AML-193 (cell line): ENCODE data around the gene CD28.
"Not testable (repeated sequence)": the region's sequence is repeated elsewhere in the genome, so short reads cannot be mapped to it uniquely, and the experiment has no call there.

Experiments used
- DNase-seq, 2 experiments: peaks; one replicate each; lab custom pipeline; 2025; lab: John Stamatoyannopoulos, UW

Gene CD28

DNA sequence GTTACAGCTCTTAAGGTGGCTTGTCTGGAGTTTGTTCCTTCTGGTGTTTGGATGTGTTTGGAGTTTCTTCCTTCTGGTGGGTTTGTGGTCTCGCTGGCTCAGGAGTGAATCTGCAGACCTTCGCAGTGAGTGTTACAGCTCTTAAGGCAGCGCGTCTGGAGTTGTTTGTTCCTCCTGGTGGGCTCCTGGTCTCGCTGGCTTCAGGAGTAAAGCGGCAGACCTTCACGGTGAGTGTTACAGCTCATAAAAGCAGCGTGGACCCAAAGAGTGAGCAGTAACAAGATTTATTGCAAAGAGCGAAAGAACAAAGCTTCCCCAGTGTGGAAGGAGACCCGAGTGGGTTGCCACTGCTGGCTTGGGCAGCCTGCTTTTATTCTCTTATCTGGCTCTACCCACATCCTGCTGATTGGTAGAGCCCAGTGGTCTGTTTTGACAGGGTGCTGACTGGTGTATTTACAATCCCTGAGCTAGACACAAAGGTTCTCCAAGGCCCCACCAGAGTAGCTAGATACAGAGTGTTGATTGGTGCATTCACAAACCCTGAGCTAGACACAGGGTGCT lies 78.4 kb downstream of the CD28 start:
- not testable (repeated sequence) for DNase-seq

DNA sequence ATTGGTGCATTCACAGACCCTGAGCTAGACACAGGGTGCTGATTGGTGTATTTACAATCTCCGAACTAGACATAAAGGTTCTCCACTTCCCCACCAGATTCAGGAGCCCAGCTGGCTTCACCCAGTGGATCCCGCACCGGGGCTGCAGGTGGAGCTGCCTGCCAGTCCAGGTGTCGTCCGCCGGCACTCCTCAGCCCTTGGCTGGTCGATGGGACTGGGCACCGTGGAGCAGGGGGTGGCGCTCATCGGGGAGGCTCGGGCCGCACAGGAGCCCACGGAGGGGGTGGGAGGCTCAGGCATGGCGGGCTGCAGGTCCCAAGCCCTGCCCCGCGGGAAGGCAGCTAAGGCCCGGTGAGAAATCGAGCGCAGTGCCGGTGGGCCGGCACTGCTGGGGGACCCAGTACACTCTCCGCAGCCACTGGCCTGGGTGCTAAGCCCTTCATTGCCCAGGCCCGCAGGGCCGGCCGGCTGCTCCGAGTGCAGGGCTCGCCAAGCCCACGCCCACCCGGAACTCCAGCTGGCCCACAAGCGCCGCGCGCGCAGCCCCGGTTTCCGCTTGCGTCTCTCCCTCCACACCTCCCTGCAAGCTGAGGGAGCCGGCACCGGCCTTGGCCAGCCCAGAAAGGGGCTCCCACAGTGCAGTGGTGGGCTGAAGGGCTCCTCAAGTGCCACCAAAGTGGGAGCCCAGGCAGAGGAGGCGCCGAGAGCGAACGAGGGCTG lies 79.1 kb downstream of the CD28 start:
- DNase-seq: not testable (repeated sequence)

DNA sequence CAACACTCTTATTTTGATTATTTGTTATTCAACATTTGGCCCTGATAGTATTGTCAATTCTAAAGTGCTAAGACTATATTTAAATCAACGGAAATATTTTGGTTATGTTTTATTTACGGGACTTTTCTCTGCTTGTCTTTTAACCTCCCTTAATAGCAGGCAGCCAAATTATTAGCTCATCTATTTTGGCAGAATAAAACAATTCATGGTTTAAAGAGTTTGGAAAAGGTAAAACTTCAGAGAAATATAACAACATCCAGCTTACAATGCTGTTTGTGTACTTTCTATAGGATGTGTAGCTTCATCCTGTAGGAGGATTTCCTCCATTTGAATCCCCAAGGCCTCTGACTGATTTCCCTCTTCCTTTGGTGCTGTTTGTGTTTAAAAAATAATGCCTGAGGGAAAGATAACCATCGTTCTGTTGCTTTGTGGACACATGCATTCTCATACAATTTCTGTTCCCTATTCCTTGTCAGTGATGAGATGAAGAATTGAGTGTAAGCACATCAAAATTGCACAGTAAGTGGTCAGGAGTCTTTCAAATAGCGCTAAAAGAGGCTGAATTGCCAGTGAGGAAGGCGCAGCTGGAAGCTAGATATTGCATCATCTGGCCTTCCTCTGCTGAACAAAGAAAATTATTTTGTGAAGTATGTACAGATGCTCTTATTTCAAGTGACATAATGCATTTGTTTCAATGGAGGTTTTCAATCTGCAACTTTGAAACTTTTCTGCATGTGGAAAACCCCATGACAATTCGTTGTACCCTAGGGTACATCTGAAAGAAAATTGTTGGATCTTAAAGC lies 80.3 kb downstream of the CD28 start:
- no peak for DNase-seq

DNA sequence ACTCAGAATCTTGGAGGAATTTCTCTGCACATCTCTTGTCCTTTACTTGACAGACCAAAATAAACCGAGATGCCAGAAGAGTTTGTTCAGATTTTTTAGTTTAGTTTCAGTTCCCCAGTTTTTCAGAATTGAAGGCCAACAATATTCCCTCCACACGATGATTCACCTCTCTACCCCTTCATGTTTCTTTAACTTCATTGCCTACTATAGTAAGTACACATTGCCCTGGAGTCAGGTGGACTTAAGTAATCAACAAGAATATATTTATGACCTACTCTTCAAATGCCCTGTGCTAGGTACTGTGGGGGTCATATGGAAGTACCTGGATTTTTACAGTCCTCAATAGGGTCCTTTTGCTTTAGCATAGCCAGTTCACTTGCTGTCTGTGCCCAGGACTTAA lies 81.5 kb downstream of the CD28 start:
- DNase-seq: no peak
